ENCODE results near the gene FHL2.
"Not testable (repeated sequence)": the region's sequence is repeated elsewhere in the genome, so short reads cannot be mapped to it uniquely, and the experiment has no call there.

The FHL2 gene

GRCh38 chr2:105335469-105335868, 63.4 kb downstream of the FHL2 start:
- no peak for DNase-seq

GRCh38 chr2:105334211-105334610, 64.6 kb downstream of the FHL2 start:
- DNase-seq, result no peak

- DNase-seq, result no peak
These were observed 68.0 kb downstream of the FHL2 start for GRCh38 chr2:105330681-105331375.

GRCh38 chr2:105329561-105330495, 69.0 kb downstream of the FHL2 start, which contains the start of gene TGFBRAP1:
TSS of gene TGFBRAP1 (minus strand) at chr2:105329735. CDS start at chr2:105308301, 21,434 bp downstream.
- DNase-seq, result peak; percentile 68

- DNase-seq, result peak; percentile 1
These were observed 69.7 kb downstream of the FHL2 start for GRCh38 chr2:105329197-105329554.

GRCh38 chr2:105328281-105329196, 70.3 kb downstream of the FHL2 start:
- peak; percentile 6 for DNase-seq

- no peak for DNase-seq
These were observed 71.2 kb downstream of the FHL2 start for GRCh38 chr2:105327690-105328089.

GRCh38 chr2:105327271-105327670, 71.6 kb downstream of the FHL2 start:
- not testable (repeated sequence) for DNase-seq

- DNase-seq, result no peak
These were observed 73.4 kb downstream of the FHL2 start for GRCh38 chr2:105325389-105325963.

- DNase-seq, result no peak
These were observed 74.1 kb downstream of the FHL2 start for GRCh38 chr2:105324732-105325131.

- no peak for DNase-seq
These were observed 74.8 kb downstream of the FHL2 start for GRCh38 chr2:105324101-105324500.

- DNase-seq, result no peak
These were observed 75.7 kb downstream of the FHL2 start for GRCh38 chr2:105323111-105323510.

GRCh38 chr2:105321875-105322646, 76.8 kb downstream of the FHL2 start:
- no peak for DNase-seq

GRCh38 chr2:105320651-105321215, 78.1 kb downstream of the FHL2 start:
- no peak for DNase-seq

GRCh38 chr2:105317937-105318336, 80.9 kb downstream of the FHL2 start:
- DNase-seq, result no peak

GRCh38 chr2:105315314-105315713, 83.5 kb downstream of the FHL2 start:
- DNase-seq, result no peak

- no peak for DNase-seq
These were observed 85.0 kb downstream of the FHL2 start for GRCh38 chr2:105313877-105314276.

All from central memory CD4-positive, alpha-beta T cell (primary cell).